Trophoblast cell (in vitro differentiated cells and primary cell): ENCODE measurements around the gene VEGFC.

Experiments
- DNase-seq, 2 donors: peaks; one replicate each; pipeline ENCODE4 v3.0.0-alpha.2; 2016
- H2AFZ ChIP-seq: 2 replicates; pipeline ENCODE4 v1.6.1; 2013; ENCODE audit warnings: low read length, moderate library complexity, mild to moderate bottlenecking; ENCODE audit not compliant: insufficient read depth, poor library complexity
- H2AK5ac ChIP-seq: 2 replicates; pipeline ENCODE4 v1.6.1; 2013; ENCODE audit warnings: mild to moderate bottlenecking, low read length
- H2BK120ac ChIP-seq: 2 replicates; pipeline ENCODE4 v1.6.1; 2013; ENCODE audit warnings: low read length, mild to moderate bottlenecking, moderate library complexity; ENCODE audit not compliant: insufficient read depth, poor library complexity
- H2BK12ac ChIP-seq: 2 replicates; pipeline ENCODE4 v1.6.1; 2013; ENCODE audit warnings: mild to moderate bottlenecking, low read length, moderate library complexity
- H2BK5ac ChIP-seq: 2 replicates; pipeline ENCODE4 v1.6.1; 2013; ENCODE audit warnings: low read length, low read depth, moderate library complexity, mild to moderate bottlenecking; ENCODE audit not compliant: poor library complexity
- H3K14ac ChIP-seq: 2 replicates; pipeline ENCODE4 v1.6.1; 2013; ENCODE audit warnings: mild to moderate bottlenecking, low read length
- H3K18ac ChIP-seq: 2 replicates; pipeline ENCODE4 v1.6.1; 2013; ENCODE audit warnings: mild to moderate bottlenecking, low read length
- H3K23ac ChIP-seq: 2 replicates; pipeline ENCODE4 v1.6.1; 2013; ENCODE audit warnings: low read length
- H3K27ac ChIP-seq: 2 replicates; pipeline ENCODE4 v1.5.1; 2013; ENCODE audit warnings: low read depth, mild to moderate bottlenecking, inconsistent platforms, low read length, moderate library complexity
- H3K27me3 ChIP-seq: 2 replicates; pipeline ENCODE4 v1.6.1; 2013; ENCODE audit warnings: inconsistent platforms, mild to moderate bottlenecking, low read length, moderate library complexity; ENCODE audit not compliant: insufficient read depth
- H3K36me3 ChIP-seq, 2 experiments: 1 replicate in 1 of 2; 2 replicates in 1 of 2; pipeline ENCODE4 v1.6.1; 2013; ENCODE audit warnings: low read length in 2 of 2, mild to moderate bottlenecking in 2 of 2, moderate library complexity in 1 of 2; ENCODE audit not compliant: insufficient read depth in 2 of 2, control insufficient read depth in 1 of 2
- H3K4ac ChIP-seq: 2 replicates; pipeline ENCODE4 v1.6.1; 2013; ENCODE audit warnings: low read depth, mild to moderate bottlenecking, low read length, moderate library complexity
- H3K4me1 ChIP-seq, 2 experiments: 1 replicate in 1 of 2; 2 replicates in 1 of 2; pipeline ENCODE4 v1.6.1; 2013; ENCODE audit warnings: low read length in 2 of 2, mild to moderate bottlenecking in 2 of 2, moderate library complexity in 1 of 2; ENCODE audit not compliant: insufficient read depth in 2 of 2, control insufficient read depth in 1 of 2
- H3K4me2 ChIP-seq: 2 replicates; pipeline ENCODE4 v1.6.1; 2013; ENCODE audit warnings: inconsistent platforms, mild to moderate bottlenecking, low read length, moderate library complexity
- H3K4me3 ChIP-seq: 2 replicates; pipeline ENCODE4 v1.5.1; 2013; ENCODE audit warnings: mild to moderate bottlenecking, low read depth, low read length, inconsistent platforms
- H3K79me1 ChIP-seq: one replicate; pipeline ENCODE4 v1.6.1; 2013; ENCODE audit warnings: low read length
- H3K79me2 ChIP-seq: 2 replicates; pipeline ENCODE4 v1.6.1; 2013; ENCODE audit warnings: low read length, mild to moderate bottlenecking; ENCODE audit not compliant: control insufficient read depth, insufficient read depth, poor library complexity
- H3K9ac ChIP-seq: 2 replicates; pipeline ENCODE4 v1.6.1; 2013; ENCODE audit warnings: mild to moderate bottlenecking, low read length
- H3K9me3 ChIP-seq: 2 replicates; pipeline ENCODE4 v1.6.1; 2013; ENCODE audit warnings: low read depth, mild to moderate bottlenecking, control low read depth, inconsistent platforms, low read length; ENCODE audit not compliant: insufficient read depth
- H4K12ac ChIP-seq: 2 replicates; pipeline ENCODE4 v1.6.1; 2013; ENCODE audit warnings: low read depth, mild to moderate bottlenecking, low read length, moderate library complexity
- H4K8ac ChIP-seq: 2 replicates; pipeline ENCODE4 v1.6.1; 2013; ENCODE audit warnings: low read depth, mild to moderate bottlenecking, low read length, moderate library complexity
- H4K91ac ChIP-seq: one replicate; pipeline ENCODE4 v1.6.1; 2013; ENCODE audit warnings: low read depth, mild to moderate bottlenecking, low read length, moderate library complexity
- WGBS: extraction: QIAGEN DNeasy Blood & Tissue Kit; methylation state at CpG from one replicate; pipeline ENCODE4 v1.1.7; 2013; ENCODE audit warnings: missing lambda C conversion rate; ENCODE audit not compliant: insufficient read length, insufficient coverage; ENCODE audit errors: extremely low coverage; 5-methylcytosine and 5-hydroxymethylcytosine counted together

The VEGFC gene

DNA sequence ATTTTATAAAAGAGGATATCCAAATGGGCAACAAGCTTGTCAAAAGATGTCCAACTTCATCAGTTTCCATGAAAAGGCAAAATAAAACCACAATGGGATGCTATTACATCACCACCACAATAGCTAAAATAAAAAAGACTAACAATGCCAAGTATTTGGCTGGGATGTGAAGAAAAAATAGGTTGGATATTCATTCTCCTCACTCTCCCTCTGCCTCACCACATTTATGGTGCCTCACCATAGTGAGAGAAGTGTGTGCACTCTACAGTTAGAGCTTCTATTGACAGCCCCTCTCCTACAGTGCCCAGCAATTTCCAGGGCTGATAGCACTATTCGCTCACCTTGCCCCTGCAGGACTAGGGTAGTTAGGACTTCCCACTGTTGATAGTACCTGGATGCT, 25.5 kb downstream of the VEGFC start:
- Histone ChIP-seq H3K4me3 (no peak overlapping the region), H3K4me2 (no peak overlapping the region), H3K4ac (no peak overlapping the region), H2BK12ac (no peak overlapping the region), H3K23ac (no peak overlapping the region), H3K4me1 (no peaks in the 10 kb centered on the region), H3K27me3 (no peaks in the 10 kb centered on the region), H2BK120ac (no peak overlapping the region), H4K12ac (no peak overlapping the region), H2AFZ (no peak overlapping the region), H3K14ac (no peak overlapping the region), H4K8ac (no peak overlapping the region), H3K9me3 (no peaks in the 10 kb centered on the region), H4K91ac (no peak overlapping the region), H3K9ac (no peak overlapping the region), H2AK5ac (no peak overlapping the region), H3K79me1 (no peaks in the 10 kb centered on the region), H3K79me2 (no peaks in the 10 kb centered on the region), H3K27ac (no peak overlapping the region), H3K18ac (no peak overlapping the region), H2BK5ac (no peak overlapping the region), H3K36me3 (no peaks in the 10 kb centered on the region)
- no CpG with 5 or more reads among the region's 1 CpG for WGBS
- DNase-seq, result no peak

DNA sequence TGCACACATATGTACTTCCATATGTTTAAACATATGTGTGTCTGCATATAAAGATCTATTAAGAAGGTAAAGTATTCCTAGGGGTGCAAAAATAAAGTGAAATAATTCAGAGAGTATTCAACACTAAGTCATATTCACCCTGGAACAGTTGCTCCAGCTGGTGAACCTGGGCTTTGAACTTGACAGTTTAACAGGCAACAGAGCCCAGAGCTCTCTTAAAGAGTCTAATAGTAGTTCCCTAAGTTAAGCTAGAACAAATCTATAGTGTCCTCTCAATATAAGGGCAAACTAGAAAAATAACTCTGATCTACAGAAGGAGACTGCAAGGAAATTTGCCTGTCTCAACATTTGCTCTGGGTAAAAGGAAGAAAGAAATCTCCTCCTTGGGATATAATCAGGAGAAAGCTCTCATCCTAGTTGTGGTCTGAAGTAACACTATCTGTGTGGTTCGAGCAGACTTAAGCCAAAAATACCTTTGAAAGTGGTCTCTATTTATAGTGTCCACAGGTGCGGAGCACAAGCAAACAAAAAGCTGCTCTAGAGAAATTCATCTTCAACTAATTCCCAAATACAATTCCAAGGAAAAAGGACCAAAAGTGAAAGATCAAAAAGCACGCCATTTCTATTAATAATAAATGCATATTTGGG, 29.9 kb downstream of the VEGFC start:
- Histone ChIP-seq H4K12ac (no peak overlapping the region), H2BK120ac (no peak overlapping the region), H2BK5ac (no peak overlapping the region), H3K9me3 (no peaks in the 10 kb centered on the region), H3K27me3 (no peaks in the 10 kb centered on the region), H3K79me1 (no peaks in the 10 kb centered on the region), H3K27ac (no peak overlapping the region), H3K14ac (no peak overlapping the region), H4K91ac (no peak overlapping the region), H2BK12ac (no peak overlapping the region), H3K23ac (no peak overlapping the region), H3K18ac (no peak overlapping the region), H3K9ac (no peak overlapping the region), H3K4me3 (no peak overlapping the region), H3K4ac (no peak overlapping the region), H2AK5ac (no peak overlapping the region), H3K4me1 (no peaks in the 10 kb centered on the region), H2AFZ (no peak overlapping the region), H3K36me3 (no peaks in the 10 kb centered on the region), H3K4me2 (no peak overlapping the region), H3K79me2 (no peaks in the 10 kb centered on the region), H4K8ac (no peak overlapping the region)
- no peak for DNase-seq
- WGBS, result no CpG with 5 or more reads among the region's 3 CpGs

DNA sequence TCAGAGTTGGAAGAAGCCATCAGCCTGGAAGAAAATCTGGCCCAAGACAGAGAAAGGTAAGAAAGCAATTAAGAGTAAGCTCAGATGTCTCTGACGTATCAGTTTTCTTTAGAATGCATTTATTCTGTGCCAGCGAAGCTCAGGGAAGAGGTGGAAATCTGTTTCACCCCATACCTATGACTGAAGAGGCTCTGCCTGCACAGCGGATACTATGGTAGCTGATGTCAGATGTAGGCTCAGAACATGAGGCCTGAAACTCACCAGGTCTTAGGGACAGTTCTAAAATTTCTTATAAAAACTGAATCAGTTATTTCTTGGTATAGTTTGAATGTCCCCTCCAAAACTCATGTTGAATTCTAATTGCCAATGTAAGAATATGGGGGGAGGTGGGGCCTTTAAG, 30.9 kb downstream of the VEGFC start:
- Histone ChIP-seq H3K23ac (no peak overlapping the region), H3K18ac (no peak overlapping the region), H2BK12ac (no peak overlapping the region), H2BK5ac (no peak overlapping the region), H3K4me2 (no peak overlapping the region), H3K9ac (no peak overlapping the region), H2AFZ (no peak overlapping the region), H4K8ac (no peak overlapping the region), H3K9me3 (no peaks in the 10 kb centered on the region), H3K27ac (no peak overlapping the region), H3K79me2 (no peaks in the 10 kb centered on the region), H3K4me3 (no peak overlapping the region), H3K14ac (no peak overlapping the region), H3K79me1 (no peaks in the 10 kb centered on the region), H3K27me3 (no peaks in the 10 kb centered on the region), H3K4ac (no peak overlapping the region), H3K4me1 (no peaks in the 10 kb centered on the region), H4K91ac (no peak overlapping the region), H4K12ac (no peak overlapping the region), H3K36me3 (no peaks in the 10 kb centered on the region), H2BK120ac (no peak overlapping the region), H2AK5ac (no peak overlapping the region)
- no CpG with 5 or more reads among the region's 3 CpGs for WGBS
- no peak for DNase-seq

DNA sequence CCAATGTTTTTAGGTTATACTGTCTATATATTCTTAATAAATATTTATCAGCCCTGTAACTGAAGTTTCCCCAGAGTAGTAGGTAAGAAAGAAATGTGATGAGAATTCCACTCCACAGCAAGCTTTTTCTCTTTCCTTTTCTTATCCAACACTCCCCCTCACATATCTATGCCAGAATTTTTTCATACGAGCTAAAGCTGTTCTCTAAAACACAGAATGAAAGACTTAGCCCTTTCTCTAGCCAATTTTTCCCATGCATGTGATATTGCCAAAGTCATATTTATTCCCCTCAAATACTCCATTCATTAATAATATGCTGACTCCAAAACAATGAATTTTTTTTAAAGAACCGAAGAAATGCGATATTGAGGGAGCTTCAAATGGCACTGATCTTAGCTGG, 32.3 kb downstream of the VEGFC start:
- H3K9me3 ChIP-seq, result no peaks in the 10 kb centered on the region
- H3K4ac ChIP-seq, result no peak overlapping the region
- H2AFZ ChIP-seq, result no peak overlapping the region
- no peak overlapping the region for H3K27ac ChIP-seq
- H3K9ac ChIP-seq, result no peak overlapping the region
- no peaks in the 10 kb centered on the region for H3K79me2 ChIP-seq
- no peak overlapping the region for H4K8ac ChIP-seq
- no peaks in the 10 kb centered on the region for H3K27me3 ChIP-seq
- WGBS, result no CpG with 5 or more reads among the region's 3 CpGs
- H3K23ac ChIP-seq, result no peak overlapping the region
- no peak overlapping the region for H3K18ac ChIP-seq
- no peak overlapping the region for H3K4me2 ChIP-seq
- H2BK5ac ChIP-seq, result no peak overlapping the region
- no peak overlapping the region for H4K12ac ChIP-seq
- H3K4me1 ChIP-seq, result no peaks in the 10 kb centered on the region
- H3K14ac ChIP-seq, result no peak overlapping the region
- H4K91ac ChIP-seq, result no peak overlapping the region
- H2AK5ac ChIP-seq, result no peak overlapping the region
- H3K4me3 ChIP-seq, result no peak overlapping the region
- H3K36me3 ChIP-seq, result no peaks in the 10 kb centered on the region
- H3K79me1 ChIP-seq, result no peaks in the 10 kb centered on the region
- no peak overlapping the region for H2BK120ac ChIP-seq
- DNase-seq, result no peak
- H2BK12ac ChIP-seq, result no peak overlapping the region
